IMR-90 (cell line): Measurements from ENCODE around the gene ZRSR2. TPM values are rescaled to one million over a fixed set of nuclear protein-coding genes. Genes with fewer than 3 reads are reported as not detected.

Experiments used
- ATAC-seq: fragments of 200-7000 bp; cut with Tn5 transposase; 2 replicates; pipeline ENCODE4 v1.9.1; 2020; ENCODE audit warnings: low read depth, mild to moderate bottlenecking, moderate library complexity
- BruUV-seq: library from RNA; stranded (reverse); fragments of 400-500 nt; replicated peaks from 2 replicates; lab custom pipeline; 2021; lab: Mats Ljungman, UMichigan
- CTCF ChIA-PET: fragments of 300-600 bp; formaldehyde crosslinking; extraction: SDS; loops from one replicate; lab custom pipeline; 2021; ENCODE audit warnings: antibody characterized with exemption; lab: Yijun Ruan, JAX
- POLR2A ChIA-PET: fragments of 300-600 bp; sonication (Branson Sonifier 250); formaldehyde crosslinking; loops from one replicate; lab custom pipeline; 2022; ENCODE audit warnings: antibody characterized with exemption; ENCODE audit not compliant: unreplicated experiment; lab: Charles Lee
- DNase-seq: peaks from one replicate; pipeline ENCODE4 v3.0.0; 2013
- H2AFZ ChIP-seq: replicated peaks from 2 replicates; pipeline ENCODE3; 2013; ENCODE audit warnings: low read length, mild to moderate bottlenecking; ENCODE audit not compliant: poor library complexity
- H2AK5ac ChIP-seq: 2 replicates; pipeline ENCODE4 v1.6.1; 2013; ENCODE audit warnings: low read depth, low read length, inconsistent platforms
- H2AK9ac ChIP-seq: replicated peaks from 2 replicates; pipeline ENCODE3; 2013; ENCODE audit warnings: mild to moderate bottlenecking, low read depth, low read length, moderate library complexity; ENCODE audit not compliant: poor library complexity
- H2BK120ac ChIP-seq: 2 replicates; pipeline ENCODE4 v1.6.1; 2013; ENCODE audit warnings: low read depth, low read length, inconsistent platforms
- H2BK15ac ChIP-seq: 3 replicates; pipeline ENCODE4 v1.6.1; 2013; ENCODE audit warnings: low read depth, low read length, inconsistent platforms
- H2BK20ac ChIP-seq: 2 replicates; pipeline ENCODE4 v1.6.1; 2013; ENCODE audit warnings: low read depth, mild to moderate bottlenecking, inconsistent platforms, low read length, moderate library complexity
- H2BK5ac ChIP-seq: 2 replicates; pipeline ENCODE4 v1.6.1; 2013; ENCODE audit warnings: mild to moderate bottlenecking, low read depth, low read length, inconsistent platforms; ENCODE audit not compliant: poor library complexity, severe bottlenecking
- H3K14ac ChIP-seq: replicated peaks from 2 replicates; pipeline ENCODE4 v1.6.1; 2013; ENCODE audit warnings: low read depth, low read length, inconsistent platforms
- H3K18ac ChIP-seq: 2 replicates; pipeline ENCODE4 v1.6.1; 2013; ENCODE audit warnings: low read depth, low read length, control low read depth
- H3K23ac ChIP-seq: 2 replicates; pipeline ENCODE4 v1.6.1; 2013; ENCODE audit warnings: low read depth, low read length, inconsistent platforms
- H3K27ac ChIP-seq: 2 replicates; pipeline ENCODE4 v1.5.1; 2013; ENCODE audit warnings: mild to moderate bottlenecking, control low read depth, low read length; ENCODE audit not compliant: insufficient read depth
- H3K27me3 ChIP-seq: 2 replicates; pipeline ENCODE4 v1.6.1; 2013; ENCODE audit warnings: low read length; ENCODE audit not compliant: control insufficient read depth, insufficient read depth
- H3K36me3 ChIP-seq: 2 replicates; pipeline ENCODE4 v1.6.1; 2013; ENCODE audit warnings: low read length, mixed read lengths; ENCODE audit not compliant: control insufficient read depth, insufficient read depth
- H3K4ac ChIP-seq: 2 replicates; pipeline ENCODE4 v1.6.1; 2013; ENCODE audit warnings: low read depth, low read length, inconsistent platforms
- H3K4me1 ChIP-seq: 2 replicates; pipeline ENCODE4 v1.6.1; 2013; ENCODE audit warnings: low read length, mixed read lengths; ENCODE audit not compliant: control insufficient read depth, insufficient read depth
- H3K4me2 ChIP-seq: 2 replicates; pipeline ENCODE4 v1.6.1; 2013; ENCODE audit warnings: low read depth, mild to moderate bottlenecking, control low read depth, low read length, moderate library complexity
- H3K4me3 ChIP-seq: 2 replicates; pipeline ENCODE4 v1.5.1; 2013; ENCODE audit warnings: low read depth, mild to moderate bottlenecking, control low read depth, low read length, moderate library complexity; ENCODE audit not compliant: insufficient read depth
- H3K56ac ChIP-seq: 2 replicates; pipeline ENCODE4 v1.6.1; 2013; ENCODE audit warnings: low read length, inconsistent platforms; ENCODE audit not compliant: insufficient read depth; ENCODE audit errors: extremely low read depth
- H3K79me1 ChIP-seq, 2 experiments: 2 replicates each; pipeline ENCODE4 v1.6.1; 2013; ENCODE audit warnings: low read length in 2 of 2, inconsistent platforms in 1 of 2, low read depth in 1 of 2
- H3K9ac ChIP-seq: 2 replicates; pipeline ENCODE4 v1.6.1; 2013; ENCODE audit warnings: low read depth, low read length, control low read depth
- H3K9me1 ChIP-seq: 2 replicates; pipeline ENCODE4 v1.6.1; 2013; ENCODE audit warnings: low read length, inconsistent platforms; ENCODE audit not compliant: insufficient read depth
- H3K9me3 ChIP-seq: 2 replicates; pipeline ENCODE4 v1.6.1; 2013; ENCODE audit warnings: low read length; ENCODE audit not compliant: control insufficient read depth, insufficient read depth
- H4K20me1 ChIP-seq: 2 replicates; pipeline ENCODE4 v1.6.1; 2013; ENCODE audit warnings: low read length, inconsistent platforms; ENCODE audit not compliant: insufficient read depth
- H4K5ac ChIP-seq: 2 replicates; pipeline ENCODE4 v1.6.1; 2013; ENCODE audit warnings: mild to moderate bottlenecking, low read depth, low read length, control low read depth
- H4K8ac ChIP-seq, 2 experiments: 2 replicates each; pipeline ENCODE4 v1.6.1; 2013; ENCODE audit warnings: low read depth in 2 of 2, low read length in 2 of 2, control low read depth in 1 of 2, inconsistent platforms in 1 of 2
- H4K91ac ChIP-seq: 2 replicates; pipeline ENCODE4 v1.6.1; 2013; ENCODE audit warnings: low read depth, low read length, inconsistent platforms; ENCODE audit not compliant: insufficient read depth
- BHLHE40 ChIP-seq: fragments of 150-350 bp; IDR thresholded peaks from 2 replicates; pipeline ENCODE4 v1.6.1; 2016; ENCODE audit warnings: mild to moderate bottlenecking, low read depth, low read length
- POLR2A ChIP-seq: IDR thresholded peaks from 2 replicates; pipeline ENCODE4 v1.6.1; 2012; ENCODE audit warnings: mild to moderate bottlenecking, low read depth, low read length
- WGBS, 2 experiments: methylation state at CpG; one replicate each; pipeline versions ENCODE4 v1.1.5 to v1.1.7; 2013; ENCODE audit warnings: missing lambda C conversion rate in 2 of 2; ENCODE audit not compliant: insufficient read length in 1 of 2; ENCODE audit errors: extremely low coverage in 2 of 2; 5-methylcytosine and 5-hydroxymethylcytosine counted together
- dilution Hi-C: fragments of 300-500 bp; cut with HindIII; formaldehyde crosslinking; loops from one replicate; pipeline ENCODE4 v1.14.3; 2018; ENCODE audit warnings: low sequenced_read_pairs; ENCODE audit not compliant: unreplicated experiment
- in situ Hi-C: fragments of 300-500 bp; cut with MboI; formaldehyde crosslinking; loops from 3 replicates; pipeline ENCODE4 v1.14.3; 2019; ENCODE audit warnings: low sequenced_read_pairs, inconsistent platforms, mixed read lengths
- intact Hi-C: fragments of 100-400 bp; cut with micrococcal nuclease; formaldehyde crosslinking; loops from 2 replicates; pipeline ENCODE4 v1.10.0; 2022
- polyA plus RNA-seq, 3 experiments: library from polyadenylated mRNA; depleted of rRNA; stranded (reverse); fragments of >200 nt; gene quantifications; 2 replicates each; pipeline ENCODE4 v1.2.3, GENCODE V29; 2012; ENCODE audit warnings: low replicate concordance in 1 of 3
- total RNA-seq: library from RNA; depleted of rRNA; stranded (reverse); fragments of >200 nt; gene quantifications from 2 replicates; pipeline ENCODE4 v1.2.3, GENCODE V29; 2012

The ZRSR2 gene
- total and polyA plus RNA-seq, 2 of the 4 experiments (the other 2 are of a cell fraction), result 4.7 to 11.3 TPM

DNA sequence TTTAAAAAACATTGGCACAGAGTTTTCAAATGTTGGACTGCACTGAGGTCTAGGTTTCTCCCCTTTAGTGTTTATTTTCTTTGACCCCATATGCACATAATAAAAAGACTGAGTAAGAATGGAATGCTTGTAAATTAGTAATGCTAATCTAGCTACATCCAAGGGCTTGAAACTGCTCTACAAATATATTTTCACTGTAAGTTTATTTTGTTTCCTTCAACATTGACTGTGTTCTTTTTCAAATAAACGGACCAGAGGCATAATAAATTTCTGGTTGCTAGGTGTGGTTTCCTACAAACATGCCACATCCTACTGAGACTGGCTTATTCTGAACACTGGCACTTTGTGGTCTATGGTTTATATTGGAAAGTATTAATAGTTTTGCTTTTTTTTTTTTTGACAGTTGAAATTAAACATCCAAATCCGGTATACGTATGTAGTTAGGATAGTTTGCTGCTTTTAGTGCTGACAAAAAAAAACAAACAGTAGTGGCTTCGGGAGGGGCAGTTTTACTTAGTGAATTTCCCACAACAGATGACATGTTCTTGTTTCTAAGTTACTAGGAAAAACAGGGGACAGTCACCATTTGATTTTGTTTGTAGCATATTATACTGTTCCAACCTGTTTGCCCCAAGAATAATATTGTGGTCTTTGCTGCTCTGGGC, 39.0 kb upstream of the ZRSR2 start:
- no TSS peak for BruUV-seq
- peaks cover 13% of the 10 kb centered on the region for H3K4me1 ChIP-seq
- H3K79me1 ChIP-seq, result peaks cover 0 to 4% of the 10 kb centered on the region in 2 experiments; a peak in 1 of 4 replicates
- no peak overlapping the region for H2BK120ac ChIP-seq
- H2BK15ac ChIP-seq, result no peak overlapping the region
- H3K4me2 ChIP-seq, result peak overlapping the region; percentile 20; the same call in 1 of the 2 replicates
- intact Hi-C loops, result no loop called here
- ATAC-seq, result peak; percentile 70
- ChIA-PET POLR2A (no interaction called here), CTCF (no interaction called here)
- H3K36me3 ChIP-seq, result no peaks in the 10 kb centered on the region
- H2AK5ac ChIP-seq, result no peak overlapping the region
- no peak overlapping the region for H3K4me3 ChIP-seq
- peaks cover 19% of the 10 kb centered on the region for H4K20me1 ChIP-seq
- no peak overlapping the region for H3K9ac ChIP-seq
- no peak overlapping the region for H3K56ac ChIP-seq
- no peak overlapping the region for H4K8ac ChIP-seq
- no peak overlapping the region for H4K5ac ChIP-seq
- H2AFZ ChIP-seq, result no peak overlapping the region
- H3K18ac ChIP-seq, result peak overlapping the region; percentile 53; the same call in 1 of the 2 replicates
- no peak overlapping the region for H2AK9ac ChIP-seq
- H2BK20ac ChIP-seq, result no peak overlapping the region
- in situ Hi-C loops, result no loop called here
- H3K9me3 ChIP-seq, result no peaks in the 10 kb centered on the region
- no peak overlapping the region for H3K23ac ChIP-seq
- dilution Hi-C loops, result no loop called here
- H2BK5ac ChIP-seq, result no peak overlapping the region
- H3K9me1 ChIP-seq, result peaks cover 10% of the 10 kb centered on the region; the same call in 1 of the 2 replicates
- no peak overlapping the region for H3K4ac ChIP-seq
- H3K14ac ChIP-seq, result no peak overlapping the region
- H4K91ac ChIP-seq, result no peak overlapping the region
- H3K27me3 ChIP-seq, result no peaks in the 10 kb centered on the region
- H3K27ac ChIP-seq, result no peak overlapping the region
- no CpG with 5 or more reads among the region's 4 CpGs for WGBS, 2 experiments
- no peak for TF ChIP-seq BHLHE40
- no peak for TF ChIP-seq POLR2A
- peak; percentile 56 for DNase-seq
